Neural cell (in vitro differentiated cells): ENCODE measurements around the gene HECW1.

Experiments
- EP300 ChIP-seq: fragments of 450-650 bp; conservative IDR thresholded peaks from 2 replicates; pipeline ENCODE4 v1.6.1; 2014; ENCODE audit warnings: antibody characterized with exemption, mild to moderate bottlenecking, moderate library complexity; ENCODE audit not compliant: poor library complexity, severe bottlenecking
- EZH2 ChIP-seq: fragments of 200-600, 300-800 bp; shearing (Covaris generic), sonication (generic); IDR thresholded peaks from 2 replicates; pipeline ENCODE4 v1.6.1; 2014; ENCODE audit warnings: antibody characterized with exemption, low read length, borderline replicate concordance, mild to moderate bottlenecking; ENCODE audit not compliant: insufficient read depth, poor library complexity, severe bottlenecking
- POLR2AphosphoS5 ChIP-seq: IDR thresholded peaks from 2 replicates; pipeline ENCODE4 v1.6.1; 2012
- RAD21 ChIP-seq: fragments of 450-650 bp; conservative IDR thresholded peaks from 2 replicates; pipeline ENCODE4 v1.6.1; 2014; ENCODE audit warnings: antibody characterized with exemption, mild to moderate bottlenecking, moderate library complexity
- SMC3 ChIP-seq: fragments of 450-650 bp; conservative IDR thresholded peaks from 2 replicates; pipeline ENCODE4 v1.6.1; 2014; ENCODE audit warnings: antibody characterized with exemption, mild to moderate bottlenecking, moderate library complexity; ENCODE audit not compliant: poor library complexity
- TAF1 ChIP-seq: IDR thresholded peaks from 2 replicates; pipeline ENCODE4 v1.6.1; 2012; ENCODE audit warnings: low read depth
- TF ChIP-seq, protein P1 (sequence below): fragments of 450-650 bp; IDR thresholded peaks from 2 replicates; pipeline ENCODE4 v1.5.1; 2014; ENCODE audit warnings: antibody characterized with exemption, mild to moderate bottlenecking, moderate library complexity; ENCODE audit not compliant: poor library complexity, severe bottlenecking
- TF ChIP-seq, protein P2 (sequence below): IDR thresholded peaks from 2 replicates; pipeline ENCODE4 v1.6.1; 2012; ENCODE audit warnings: borderline replicate concordance

DNA sequence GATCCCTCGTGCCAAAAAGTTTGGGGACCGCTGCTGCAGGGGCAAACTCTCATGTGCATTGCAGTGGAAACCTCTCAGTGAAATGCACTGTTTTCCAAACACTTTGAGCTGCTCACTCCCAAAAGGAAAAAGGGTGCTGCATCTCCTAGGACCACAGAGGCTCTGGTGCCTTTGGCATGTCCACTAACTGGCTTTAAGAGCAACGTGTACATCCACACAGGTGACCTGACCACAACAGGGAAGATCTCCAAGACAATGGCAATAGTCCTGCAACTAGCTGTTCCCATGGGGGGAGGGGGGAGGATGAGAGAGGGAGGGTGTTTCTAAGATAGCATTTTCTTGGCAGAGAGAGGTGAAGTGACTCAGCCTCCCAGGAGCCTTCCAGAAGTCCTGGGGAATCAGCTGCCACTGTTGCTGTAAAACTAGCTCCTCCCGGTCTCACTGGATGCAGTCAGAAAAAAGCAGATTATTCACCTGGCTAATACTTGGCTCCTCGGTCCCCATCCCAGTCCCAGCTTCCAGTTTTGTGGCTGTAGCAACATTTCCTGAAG is 181.7 kb downstream of the HECW1 start:
- TF ChIP-seq, protein P1, sequence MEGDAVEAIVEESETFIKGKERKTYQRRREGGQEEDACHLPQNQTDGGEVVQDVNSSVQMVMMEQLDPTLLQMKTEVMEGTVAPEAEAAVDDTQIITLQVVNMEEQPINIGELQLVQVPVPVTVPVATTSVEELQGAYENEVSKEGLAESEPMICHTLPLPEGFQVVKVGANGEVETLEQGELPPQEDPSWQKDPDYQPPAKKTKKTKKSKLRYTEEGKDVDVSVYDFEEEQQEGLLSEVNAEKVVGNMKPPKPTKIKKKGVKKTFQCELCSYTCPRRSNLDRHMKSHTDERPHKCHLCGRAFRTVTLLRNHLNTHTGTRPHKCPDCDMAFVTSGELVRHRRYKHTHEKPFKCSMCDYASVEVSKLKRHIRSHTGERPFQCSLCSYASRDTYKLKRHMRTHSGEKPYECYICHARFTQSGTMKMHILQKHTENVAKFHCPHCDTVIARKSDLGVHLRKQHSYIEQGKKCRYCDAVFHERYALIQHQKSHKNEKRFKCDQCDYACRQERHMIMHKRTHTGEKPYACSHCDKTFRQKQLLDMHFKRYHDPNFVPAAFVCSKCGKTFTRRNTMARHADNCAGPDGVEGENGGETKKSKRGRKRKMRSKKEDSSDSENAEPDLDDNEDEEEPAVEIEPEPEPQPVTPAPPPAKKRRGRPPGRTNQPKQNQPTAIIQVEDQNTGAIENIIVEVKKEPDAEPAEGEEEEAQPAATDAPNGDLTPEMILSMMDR = no peak
- TF ChIP-seq TAF1 = no peak
- TF ChIP-seq EZH2 = no peak
- TF ChIP-seq, protein P2, sequence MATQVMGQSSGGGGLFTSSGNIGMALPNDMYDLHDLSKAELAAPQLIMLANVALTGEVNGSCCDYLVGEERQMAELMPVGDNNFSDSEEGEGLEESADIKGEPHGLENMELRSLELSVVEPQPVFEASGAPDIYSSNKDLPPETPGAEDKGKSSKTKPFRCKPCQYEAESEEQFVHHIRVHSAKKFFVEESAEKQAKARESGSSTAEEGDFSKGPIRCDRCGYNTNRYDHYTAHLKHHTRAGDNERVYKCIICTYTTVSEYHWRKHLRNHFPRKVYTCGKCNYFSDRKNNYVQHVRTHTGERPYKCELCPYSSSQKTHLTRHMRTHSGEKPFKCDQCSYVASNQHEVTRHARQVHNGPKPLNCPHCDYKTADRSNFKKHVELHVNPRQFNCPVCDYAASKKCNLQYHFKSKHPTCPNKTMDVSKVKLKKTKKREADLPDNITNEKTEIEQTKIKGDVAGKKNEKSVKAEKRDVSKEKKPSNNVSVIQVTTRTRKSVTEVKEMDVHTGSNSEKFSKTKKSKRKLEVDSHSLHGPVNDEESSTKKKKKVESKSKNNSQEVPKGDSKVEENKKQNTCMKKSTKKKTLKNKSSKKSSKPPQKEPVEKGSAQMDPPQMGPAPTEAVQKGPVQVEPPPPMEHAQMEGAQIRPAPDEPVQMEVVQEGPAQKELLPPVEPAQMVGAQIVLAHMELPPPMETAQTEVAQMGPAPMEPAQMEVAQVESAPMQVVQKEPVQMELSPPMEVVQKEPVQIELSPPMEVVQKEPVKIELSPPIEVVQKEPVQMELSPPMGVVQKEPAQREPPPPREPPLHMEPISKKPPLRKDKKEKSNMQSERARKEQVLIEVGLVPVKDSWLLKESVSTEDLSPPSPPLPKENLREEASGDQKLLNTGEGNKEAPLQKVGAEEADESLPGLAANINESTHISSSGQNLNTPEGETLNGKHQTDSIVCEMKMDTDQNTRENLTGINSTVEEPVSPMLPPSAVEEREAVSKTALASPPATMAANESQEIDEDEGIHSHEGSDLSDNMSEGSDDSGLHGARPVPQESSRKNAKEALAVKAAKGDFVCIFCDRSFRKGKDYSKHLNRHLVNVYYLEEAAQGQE = no peak
- TF ChIP-seq POLR2AphosphoS5 = no peak
- no peak for TF ChIP-seq RAD21
- no peak for TF ChIP-seq EP300
- TF ChIP-seq SMC3 = no peak
